ENCODE measurements around the gene TSR1. TPM values are rescaled to one million over a fixed set of nuclear protein-coding genes. Genes with fewer than 3 reads are reported as not detected.

The TSR1 gene
- total and polyA plus RNA-seq, 2 experiments from 2014 or later = 21.2 to 22.0 TPM

GRCh38 chr17:2361010-2361760 is 24.9 kb upstream of the TSR1 start:
- no peaks in the 10 kb centered on the region for H3K9me3 ChIP-seq (ENCODE audit: low read depth)
- 90% methylated on average over 21 of the region's 21 CpGs for WGBS (ENCODE audit: low lambda C conversion rate, missing lambda C conversion rate)
- H3K4me3 ChIP-seq = no peak overlapping the region
- H4K20me1 ChIP-seq (ENCODE audit: insufficient read depth, poor library complexity, severe bottlenecking) = no peaks in the 10 kb centered on the region
- no peak overlapping the region for H2AFZ ChIP-seq
- H3K4me2 ChIP-seq = no peak overlapping the region
- H3K4me1 ChIP-seq (ENCODE audit: insufficient read depth) = no peaks in the 10 kb centered on the region
- no peaks in the 10 kb centered on the region for H3K27me3 ChIP-seq
- no peaks in the 10 kb centered on the region for H3K36me3 ChIP-seq (replicated peaks; ENCODE audit: insufficient read depth, low read depth)
- no peak for DNase-seq (ENCODE audit: low spot score)
- no peaks in the 10 kb centered on the region for H3K9me2 ChIP-seq (replicated peaks; ENCODE audit: insufficient read depth)
- H3K27ac ChIP-seq = no peak overlapping the region
- H3K79me2 ChIP-seq = no peaks in the 10 kb centered on the region
- no peak for TF ChIP-seq EZH2phosphoT487 (IDR thresholded peaks at IDR 0.05; ENCODE audit: low read depth, severe bottlenecking, unreplicated experiment)
- TF ChIP-seq EZH2 (IDR thresholded peaks at IDR 0.05; ENCODE audit: borderline replicate concordance) = no peak
- TF ChIP-seq, protein P1, sequence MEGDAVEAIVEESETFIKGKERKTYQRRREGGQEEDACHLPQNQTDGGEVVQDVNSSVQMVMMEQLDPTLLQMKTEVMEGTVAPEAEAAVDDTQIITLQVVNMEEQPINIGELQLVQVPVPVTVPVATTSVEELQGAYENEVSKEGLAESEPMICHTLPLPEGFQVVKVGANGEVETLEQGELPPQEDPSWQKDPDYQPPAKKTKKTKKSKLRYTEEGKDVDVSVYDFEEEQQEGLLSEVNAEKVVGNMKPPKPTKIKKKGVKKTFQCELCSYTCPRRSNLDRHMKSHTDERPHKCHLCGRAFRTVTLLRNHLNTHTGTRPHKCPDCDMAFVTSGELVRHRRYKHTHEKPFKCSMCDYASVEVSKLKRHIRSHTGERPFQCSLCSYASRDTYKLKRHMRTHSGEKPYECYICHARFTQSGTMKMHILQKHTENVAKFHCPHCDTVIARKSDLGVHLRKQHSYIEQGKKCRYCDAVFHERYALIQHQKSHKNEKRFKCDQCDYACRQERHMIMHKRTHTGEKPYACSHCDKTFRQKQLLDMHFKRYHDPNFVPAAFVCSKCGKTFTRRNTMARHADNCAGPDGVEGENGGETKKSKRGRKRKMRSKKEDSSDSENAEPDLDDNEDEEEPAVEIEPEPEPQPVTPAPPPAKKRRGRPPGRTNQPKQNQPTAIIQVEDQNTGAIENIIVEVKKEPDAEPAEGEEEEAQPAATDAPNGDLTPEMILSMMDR (IDR thresholded peaks at IDR 0.05; ENCODE audit: poor library complexity) = no peak

- WGBS (ENCODE audit: low lambda C conversion rate, missing lambda C conversion rate) = 94% methylated on average over 10 of the region's 10 CpGs
- H3K4me3 ChIP-seq = no peak overlapping the region
- no peaks in the 10 kb centered on the region for H3K9me3 ChIP-seq (ENCODE audit: low read depth)
- H2AFZ ChIP-seq = no peak overlapping the region
- no peaks in the 10 kb centered on the region for H3K36me3 ChIP-seq (replicated peaks; ENCODE audit: insufficient read depth, low read depth)
- TF ChIP-seq, protein P1 (IDR thresholded peaks at IDR 0.05; ENCODE audit: poor library complexity) = no peak
- no peak for TF ChIP-seq EZH2phosphoT487 (IDR thresholded peaks at IDR 0.05; ENCODE audit: low read depth, severe bottlenecking, unreplicated experiment)
- H3K27ac ChIP-seq = no peak overlapping the region
- H3K79me2 ChIP-seq = no peaks in the 10 kb centered on the region
- H3K27me3 ChIP-seq = no peaks in the 10 kb centered on the region
- H3K4me2 ChIP-seq = no peak overlapping the region
- no peaks in the 10 kb centered on the region for H3K9me2 ChIP-seq (replicated peaks; ENCODE audit: insufficient read depth)
- DNase-seq (ENCODE audit: low spot score) = no peak
- H3K4me1 ChIP-seq (ENCODE audit: insufficient read depth) = no peaks in the 10 kb centered on the region
- no peaks in the 10 kb centered on the region for H4K20me1 ChIP-seq (ENCODE audit: insufficient read depth, poor library complexity, severe bottlenecking)
These were observed 21.7 kb upstream of the TSR1 start for GRCh38 chr17:2357931-2358434.

DNA sequence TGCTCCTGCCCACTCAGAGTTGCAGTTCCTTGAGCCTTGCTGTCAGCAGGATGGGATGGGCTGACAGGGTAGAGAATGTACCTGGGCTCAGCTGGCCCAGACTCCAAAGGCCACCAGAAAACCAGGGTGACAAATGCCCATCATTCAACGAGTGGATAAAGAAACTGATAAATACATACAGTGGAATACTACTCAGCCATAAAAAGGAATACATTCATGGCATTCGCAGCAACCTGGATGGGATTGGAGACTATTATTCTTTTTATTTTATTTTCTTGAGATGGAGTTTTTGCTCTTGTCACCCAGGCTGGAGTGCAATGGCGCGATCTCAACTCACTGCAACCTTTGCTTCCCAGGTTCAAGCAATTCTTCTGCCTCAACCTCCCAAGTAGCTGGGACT is 21.0 kb upstream of the TSR1 start:
- Histone ChIP-seq H3K4me2 (no peak overlapping the region), H3K4me3 (no peak overlapping the region), H3K4me1 (ENCODE audit: insufficient read depth) (no peaks in the 10 kb centered on the region), H2AFZ (no peak overlapping the region), H3K9me3 (ENCODE audit: low read depth) (no peaks in the 10 kb centered on the region), H3K27ac (no peak overlapping the region), H4K20me1 (ENCODE audit: insufficient read depth, poor library complexity, severe bottlenecking) (no peaks in the 10 kb centered on the region), H3K27me3 (no peaks in the 10 kb centered on the region), H3K9me2 (replicated peaks; ENCODE audit: insufficient read depth) (no peaks in the 10 kb centered on the region), H3K79me2 (no peaks in the 10 kb centered on the region), H3K36me3 (replicated peaks; ENCODE audit: insufficient read depth, low read depth) (no peaks in the 10 kb centered on the region)
- TF ChIP-seq, protein P1 (IDR thresholded peaks at IDR 0.05; ENCODE audit: poor library complexity) = no peak
- TF ChIP-seq EZH2phosphoT487 (IDR thresholded peaks at IDR 0.05; ENCODE audit: low read depth, severe bottlenecking, unreplicated experiment) (no peak), EZH2 (IDR thresholded peaks at IDR 0.05; ENCODE audit: borderline replicate concordance) (no peak)
- 97% methylated on average over 4 of the region's 4 CpGs for WGBS (ENCODE audit: low lambda C conversion rate, missing lambda C conversion rate)
- DNase-seq (ENCODE audit: low spot score) = no peak

Measured in hepatocyte (in vitro differentiated cells).